Liver (tissue), 3 donors: Measurements from ENCODE around the gene MERTK.
"Not testable (repeated sequence)": the region's sequence is repeated elsewhere in the genome, so short reads cannot be mapped to it uniquely, and the experiment has no call there.

Experiments used
- CTCF ChIP-seq: fragments of 150-350 bp; IDR thresholded peaks from 2 replicates; pipeline ENCODE4 v1.5.1; 2017; ENCODE audit warnings: improper control_type of control experiment, low read depth, low read length; ENCODE audit not compliant: missing input control
- GABPA ChIP-seq, 2 donors: IDR thresholded peaks in 1 of 2; conservative IDR thresholded peaks in 1 of 2; 2 replicates each; pipeline ENCODE4 v1.6.1; 2016; ENCODE audit warnings: antibody characterized with exemption in 2 of 2, mild to moderate bottlenecking in 1 of 2, moderate library complexity in 1 of 2
- JUND ChIP-seq, 2 donors: IDR thresholded peaks; 2 replicates each; pipeline ENCODE4 v1.6.1; 2016; ENCODE audit warnings: antibody characterized with exemption in 2 of 2
- TAF1 ChIP-seq: conservative IDR thresholded peaks from 2 replicates; pipeline ENCODE4 v1.6.1; 2016; ENCODE audit warnings: antibody characterized with exemption, mild to moderate bottlenecking
- YY1 ChIP-seq: IDR thresholded peaks from 2 replicates; pipeline ENCODE4 v1.6.1; 2016; ENCODE audit warnings: antibody characterized with exemption, mild to moderate bottlenecking
- donor health status: healthy.
- donor health status: healthy.

DNA sequence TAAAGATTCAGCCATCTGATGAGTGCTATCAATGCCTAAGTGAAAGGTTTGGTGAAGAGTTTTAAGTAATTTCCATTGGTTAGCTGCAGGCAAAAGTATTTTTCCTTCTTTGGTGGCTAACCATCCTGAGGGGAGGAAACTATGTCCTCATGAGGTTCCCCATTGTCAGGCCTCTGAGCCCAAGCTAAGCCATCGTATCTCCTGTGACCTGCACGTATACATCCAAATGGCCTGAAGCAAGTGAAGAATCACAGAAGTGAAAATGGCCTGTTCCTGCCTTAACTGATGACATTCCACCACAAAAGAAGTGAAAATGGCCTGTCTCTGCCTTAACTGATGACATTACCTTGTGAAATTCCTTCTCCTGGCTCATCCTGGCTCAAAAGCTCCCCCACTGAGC is 141.7 kb downstream of the MERTK start:
- not testable (repeated sequence) for TF ChIP-seq CTCF; GABPA (IDR thresholded peaks at IDR 0.05 in 1 of 2, conservative IDR thresholded peaks at IDR 0.05 in 1 of 2); JUND (IDR thresholded peaks at IDR 0.05); YY1; TAF1
